LNCaP clone FGC (cell line): ENCODE data around the gene OR7C2.

Experiments
- DNase-seq: peaks from one replicate; pipeline ENCODE4 v3.0.0-alpha.2; 2011; ENCODE audit warnings: low read depth
- H3K4me3 ChIP-seq: 2 replicates; pipeline ENCODE4 v1.5.1; 2011; ENCODE audit warnings: mild to moderate bottlenecking, low read depth, low read length, control low read depth
- TF ChIP-seq, protein P1 (sequence below): IDR thresholded peaks from 2 replicates; pipeline ENCODE4 v1.5.1; 2012; ENCODE audit warnings: mild to moderate bottlenecking; ENCODE audit not compliant: control insufficient read depth, insufficient read depth; ENCODE audit errors: extremely low read depth

OR7C2 gene

DNA sequence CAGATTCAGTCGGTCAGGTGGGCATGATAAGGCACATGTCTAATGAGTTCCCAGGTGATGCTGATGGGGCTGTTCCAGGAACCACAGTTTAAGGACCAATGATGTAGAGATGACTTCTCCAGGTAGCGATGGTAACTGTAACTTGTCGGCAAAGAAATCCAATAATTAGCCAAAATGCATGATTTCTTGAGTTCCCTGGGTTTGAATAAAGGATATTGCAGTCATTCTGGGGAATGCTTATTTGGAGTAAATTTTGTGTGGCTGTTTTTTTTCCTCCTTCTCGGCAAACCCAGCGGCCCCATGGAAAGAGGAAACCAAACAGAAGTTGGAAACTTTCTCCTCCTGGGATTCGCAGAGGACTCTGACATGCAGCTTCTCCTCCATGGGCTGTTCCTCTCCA, at the start of gene OR7C2:
TSS of gene OR7C2 (plus strand) at position 301 of the 400 bp plus-strand sequence. CDS start at position 301, 0 bp downstream.
- H3K4me3 ChIP-seq, result no peak within 1 kb of the TSS
- TF ChIP-seq, protein P1, sequence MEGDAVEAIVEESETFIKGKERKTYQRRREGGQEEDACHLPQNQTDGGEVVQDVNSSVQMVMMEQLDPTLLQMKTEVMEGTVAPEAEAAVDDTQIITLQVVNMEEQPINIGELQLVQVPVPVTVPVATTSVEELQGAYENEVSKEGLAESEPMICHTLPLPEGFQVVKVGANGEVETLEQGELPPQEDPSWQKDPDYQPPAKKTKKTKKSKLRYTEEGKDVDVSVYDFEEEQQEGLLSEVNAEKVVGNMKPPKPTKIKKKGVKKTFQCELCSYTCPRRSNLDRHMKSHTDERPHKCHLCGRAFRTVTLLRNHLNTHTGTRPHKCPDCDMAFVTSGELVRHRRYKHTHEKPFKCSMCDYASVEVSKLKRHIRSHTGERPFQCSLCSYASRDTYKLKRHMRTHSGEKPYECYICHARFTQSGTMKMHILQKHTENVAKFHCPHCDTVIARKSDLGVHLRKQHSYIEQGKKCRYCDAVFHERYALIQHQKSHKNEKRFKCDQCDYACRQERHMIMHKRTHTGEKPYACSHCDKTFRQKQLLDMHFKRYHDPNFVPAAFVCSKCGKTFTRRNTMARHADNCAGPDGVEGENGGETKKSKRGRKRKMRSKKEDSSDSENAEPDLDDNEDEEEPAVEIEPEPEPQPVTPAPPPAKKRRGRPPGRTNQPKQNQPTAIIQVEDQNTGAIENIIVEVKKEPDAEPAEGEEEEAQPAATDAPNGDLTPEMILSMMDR, result no peak

DNA sequence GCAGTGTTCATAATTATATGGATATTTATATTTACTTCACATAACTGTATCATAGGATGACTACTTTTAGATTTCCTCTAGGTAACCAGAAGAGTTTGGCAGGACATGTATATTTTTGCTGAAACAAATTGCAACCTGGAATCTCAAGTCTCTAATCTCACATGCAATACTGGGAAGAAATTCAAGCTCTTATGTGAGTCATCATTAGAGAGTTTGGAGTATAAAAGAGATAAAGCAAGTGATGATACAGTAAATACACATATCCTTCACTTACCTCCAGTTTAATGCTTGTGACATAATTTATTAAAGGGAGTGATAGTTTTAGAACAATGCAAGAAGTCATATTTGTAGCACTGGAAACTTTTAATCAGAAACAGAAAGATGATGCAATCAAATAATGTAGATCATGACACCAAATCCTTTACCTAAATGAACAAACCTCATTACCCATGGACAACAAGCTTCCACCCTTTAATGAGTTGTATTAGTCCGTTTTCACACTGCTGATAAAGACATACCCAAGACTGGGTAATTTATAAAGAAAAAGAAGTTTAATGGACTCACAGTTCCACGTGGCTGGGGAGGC, 39.5 kb upstream of the OR7C2 start:
- H3K4me3 ChIP-seq, result no peak overlapping the region
- no peak for DNase-seq
- TF ChIP-seq, protein P1, result no peak

More for the DNA sequence above, at the start of gene OR7C2:
- no peak for DNase-seq

GRCh38 chr19:14906711-14907110, 34.6 kb upstream of the OR7C2 start:
- TF ChIP-seq, protein P1, result no peak
- H3K4me3 ChIP-seq, result no peak overlapping the region
- DNase-seq, result no peak

GRCh38 chr19:14915116-14915515, 26.2 kb upstream of the OR7C2 start:
- H3K4me3 ChIP-seq, result no peak overlapping the region
- TF ChIP-seq, protein P1, result no peak
- DNase-seq, result no peak

- H3K4me3 ChIP-seq, result no peak overlapping the region
- DNase-seq, result no peak
- TF ChIP-seq, protein P1, result peak; percentile 26
These were observed 24.4 kb upstream of the OR7C2 start for GRCh38 chr19:14916848-14917247.

DNA sequence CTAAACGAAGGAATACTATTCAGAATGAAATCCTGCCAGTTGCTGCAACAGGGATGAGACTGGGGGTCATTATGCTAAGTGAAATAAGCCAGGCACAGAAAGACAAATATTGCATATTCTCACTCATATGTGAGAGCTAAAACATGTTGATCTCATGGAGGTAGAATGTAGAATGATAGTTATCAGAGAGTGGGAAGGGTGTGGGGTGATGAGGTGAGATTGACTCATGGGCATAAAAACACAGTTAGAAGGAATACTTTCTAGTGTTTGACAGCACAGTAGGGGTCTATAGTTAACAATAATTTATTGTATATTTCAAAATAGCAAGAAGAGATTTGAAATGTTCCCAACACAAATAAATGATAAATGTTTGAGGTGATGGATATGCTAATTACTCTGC, 7.8 kb upstream of the OR7C2 start:
- no peak overlapping the region for H3K4me3 ChIP-seq
- DNase-seq, result no peak
- TF ChIP-seq, protein P1, result no peak

GRCh38 chr19:14940266-14940665, 1.0 kb upstream of the OR7C2 start:
- no peak for DNase-seq

More at GRCh38 chr19:14940266-14940665, 1.0 kb upstream of the OR7C2 start:
- TF ChIP-seq, protein P1, result no peak
- no peak overlapping the region for H3K4me3 ChIP-seq
